ENCODE measurements around the gene HIGD2B.
"Not testable (repeated sequence)": the region's sequence is repeated elsewhere in the genome, so short reads cannot be mapped to it uniquely, and the experiment has no call there.

HIGD2B gene

DNA sequence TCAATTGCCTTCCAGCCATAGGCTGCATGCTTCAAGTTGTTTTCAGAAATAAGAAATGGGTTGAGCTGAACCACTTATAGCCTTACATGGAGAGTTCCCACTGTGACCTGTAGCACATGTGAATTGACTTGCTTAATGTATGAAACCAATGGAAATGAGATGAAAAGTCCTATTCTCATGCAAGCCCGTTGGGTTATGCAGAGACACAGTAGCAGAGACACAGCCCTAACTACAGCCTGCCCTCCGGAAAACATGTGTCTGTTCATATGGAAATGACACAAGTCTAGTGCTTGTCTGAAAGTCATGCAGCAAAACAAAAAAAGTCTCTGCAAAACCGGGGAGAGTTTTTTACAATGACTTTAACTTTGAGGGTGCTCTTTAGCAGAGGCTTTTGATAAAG lies 14.5 kb downstream of the HIGD2B start:
- DNase-seq: no peak

- DNase-seq: not testable (repeated sequence)
Observed at GRCh38 chr15:72670656-72671352, 15.2 kb downstream of the HIGD2B start.

DNA sequence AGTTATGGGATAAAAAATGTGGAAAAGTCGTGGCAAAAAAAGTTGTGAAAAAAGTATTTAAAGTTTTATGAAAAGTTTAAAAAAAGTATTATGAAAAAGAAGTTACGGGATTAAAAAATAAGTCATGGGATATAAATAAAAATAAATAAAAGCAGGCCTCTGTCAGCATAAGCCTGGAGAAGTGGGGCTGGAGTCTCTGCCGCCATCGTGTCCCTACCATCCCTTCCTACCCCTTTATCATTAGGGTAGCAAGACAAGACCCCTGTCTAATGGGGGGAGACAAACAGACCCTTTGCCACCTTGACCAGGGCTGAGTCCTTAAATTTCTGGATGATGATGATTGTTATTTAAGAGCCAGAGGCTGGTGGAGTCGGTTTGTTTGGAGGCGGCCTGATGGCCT lies 16.2 kb downstream of the HIGD2B start:
- DNase-seq: not testable (repeated sequence)

GRCh38 chr15:72665706-72666105 lies 20.3 kb downstream of the HIGD2B start:
- not testable (repeated sequence) for DNase-seq

DNA sequence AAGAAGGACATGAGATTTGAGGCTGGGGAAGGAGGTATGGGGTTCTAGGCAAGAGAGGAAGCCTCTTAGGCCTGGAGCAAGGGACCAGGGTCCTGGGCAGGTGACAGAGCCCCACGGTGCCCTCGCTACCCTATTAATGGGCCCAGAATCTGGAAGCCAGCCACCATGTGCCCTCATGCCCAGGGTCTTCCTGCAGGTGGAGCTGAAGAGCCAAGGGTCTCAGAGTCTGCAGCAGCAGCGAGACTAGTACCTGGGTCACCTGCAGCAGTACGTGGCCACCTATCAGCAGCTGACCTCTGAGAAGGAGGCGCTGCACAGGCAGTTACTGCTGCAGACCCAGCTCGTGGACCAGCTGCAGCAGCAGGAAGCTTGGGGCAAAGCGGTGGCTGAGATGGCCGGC lies 22.1 kb downstream of the HIGD2B start:
- DNase-seq: not testable (repeated sequence)

- not testable (repeated sequence) for DNase-seq
Observed at GRCh38 chr15:72661081-72661480, 24.9 kb downstream of the HIGD2B start.

DNA sequence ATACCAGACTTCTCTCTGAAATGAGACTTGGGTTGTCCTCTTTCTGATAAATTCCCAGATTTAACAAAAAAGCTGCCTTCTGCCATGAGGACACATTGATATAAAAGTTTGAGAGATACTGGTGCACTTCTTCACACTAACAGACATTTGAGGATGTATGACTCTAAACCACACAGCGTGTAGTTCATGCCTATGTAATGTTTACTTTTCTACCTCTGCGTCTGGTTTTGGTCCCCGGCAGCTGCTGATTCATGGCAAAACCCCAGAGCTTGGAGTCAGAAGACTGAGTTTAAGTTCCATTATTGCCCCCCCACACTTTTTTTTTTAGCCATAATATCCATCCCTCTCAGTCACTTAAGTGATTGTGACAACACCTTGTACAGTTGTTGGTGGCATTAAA lies 30.0 kb downstream of the HIGD2B start:
- DNase-seq: not testable (repeated sequence)

DNA sequence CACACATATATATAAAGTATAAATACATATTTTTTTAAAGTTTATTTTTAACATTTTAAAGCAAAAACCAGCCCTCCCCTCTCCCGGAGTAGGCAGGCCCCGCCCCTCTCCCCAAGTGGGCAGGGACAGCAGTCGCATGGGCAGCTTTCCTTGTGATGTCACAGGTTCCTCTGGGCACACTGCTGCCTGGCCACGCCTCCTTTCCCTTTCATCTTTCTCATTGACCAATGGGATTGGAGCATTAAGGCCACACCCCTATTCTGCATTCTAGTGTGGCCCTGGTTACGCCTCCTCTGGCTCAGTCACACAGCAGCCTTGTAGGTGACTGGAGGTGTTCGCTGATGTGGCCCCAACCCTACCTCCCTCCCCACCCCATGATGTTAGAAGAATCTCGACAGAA lies 31.6 kb downstream of the HIGD2B start, which contains the start of gene GOLGA6B:
TSS of gene GOLGA6B (plus strand) at position 301 of the 400 bp plus-strand sequence. CDS start at position 342, 41 bp downstream.
- DNase-seq: not testable (repeated sequence)

- not testable (repeated sequence) for DNase-seq
Observed at GRCh38 chr15:72648631-72649253, 37.2 kb downstream of the HIGD2B start.

- not testable (repeated sequence) for DNase-seq
Observed at GRCh38 chr15:72642271-72642670, 43.7 kb downstream of the HIGD2B start.

- not testable (repeated sequence) for DNase-seq
Observed at GRCh38 chr15:72639759-72640483, 46.1 kb downstream of the HIGD2B start.

DNA sequence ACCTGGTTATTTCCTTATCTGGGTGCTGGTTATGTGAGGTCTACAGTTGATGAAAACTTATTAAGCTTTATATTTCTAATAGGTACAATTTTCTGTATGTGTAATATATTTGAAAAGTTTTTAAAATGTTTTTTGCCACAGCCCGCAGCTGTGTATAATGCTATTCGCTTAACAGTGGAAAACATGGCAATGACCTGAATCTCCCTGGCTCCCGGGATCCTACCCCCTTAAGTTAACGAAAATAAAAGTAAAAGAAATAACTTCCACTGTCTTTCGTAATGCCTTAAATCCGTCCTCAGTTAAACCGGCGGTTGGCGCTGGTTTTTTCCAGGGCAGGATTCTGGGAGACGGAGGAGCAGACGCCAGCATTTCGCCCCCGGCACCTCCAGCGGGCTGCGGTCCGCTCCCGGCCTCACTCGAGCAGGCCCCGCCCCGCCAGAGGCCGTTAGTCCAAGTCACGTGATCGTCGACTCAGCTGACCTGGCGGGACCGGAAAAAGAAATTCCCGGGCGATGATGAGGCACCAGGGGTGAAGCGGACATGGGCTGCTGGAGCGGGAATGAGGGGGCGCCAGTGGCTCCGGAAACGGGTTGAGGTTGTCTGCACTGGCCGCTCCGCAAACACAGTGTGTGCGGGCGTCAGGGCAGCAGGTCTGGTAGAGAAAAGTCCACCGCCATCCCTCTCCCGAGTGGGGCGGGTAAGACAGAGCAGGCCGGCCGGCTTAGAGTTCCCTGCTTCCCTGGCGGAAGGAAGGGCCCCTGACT lies 49.3 kb downstream of the HIGD2B start:
- DNase-seq: not testable (repeated sequence)

- DNase-seq: not testable (repeated sequence)
Observed at GRCh38 chr15:72629068-72629570, 56.9 kb downstream of the HIGD2B start.

DNA sequence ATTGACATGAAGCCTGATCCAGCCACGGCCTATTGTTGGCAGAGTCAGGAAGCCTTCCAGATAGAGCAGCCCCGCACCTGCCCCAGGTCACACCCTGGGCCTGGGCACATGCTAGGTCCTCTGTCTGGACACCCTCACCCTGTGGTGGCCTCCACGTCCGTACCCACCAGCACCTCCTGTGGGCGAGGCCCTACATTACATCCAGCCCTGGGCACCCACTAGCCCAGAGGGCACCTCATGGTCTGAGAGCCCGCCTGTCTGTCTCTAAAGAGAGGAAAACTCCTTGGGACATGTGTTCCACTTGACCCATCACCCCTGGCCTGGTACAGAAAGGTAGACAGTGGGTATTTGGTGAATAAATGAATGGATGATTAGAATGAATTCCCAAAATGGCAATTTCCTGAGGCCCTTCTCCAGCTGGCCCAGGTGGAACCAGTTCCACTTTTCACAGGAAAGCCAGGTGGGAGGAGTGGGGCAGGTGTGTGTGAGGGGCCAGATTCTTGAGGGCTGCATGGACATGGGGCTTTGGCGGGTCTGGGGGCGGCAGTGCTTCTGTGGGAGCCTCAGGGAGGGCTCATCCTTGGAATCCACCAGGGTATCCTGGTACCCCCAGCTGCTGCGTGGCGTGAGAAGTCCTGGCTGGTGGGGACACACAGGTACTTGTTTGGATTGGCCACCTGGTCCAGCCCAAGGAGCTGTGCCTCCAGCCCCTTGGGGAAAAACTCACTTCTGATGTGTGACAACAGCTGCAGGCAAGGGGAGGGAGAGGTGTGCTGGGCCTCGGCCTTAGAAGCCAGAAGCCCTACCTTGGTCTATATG lies 57.5 kb downstream of the HIGD2B start:
- not testable (repeated sequence) for DNase-seq

GRCh38 chr15:72626153-72626552 lies 59.8 kb downstream of the HIGD2B start:
- DNase-seq: not testable (repeated sequence)

Data from NCI-H2227 treated with DMSO at 0.1 percent for 48 hours (cell line).